RKO (cell line): ENCODE results near the gene ASCC3.
"Not testable (repeated sequence)": the region's sequence is repeated elsewhere in the genome, so short reads cannot be mapped to it uniquely, and the experiment has no call there.

ENCODE experiments used
- DNase-seq: peaks from one replicate; pipeline ENCODE4 v3.0.0-alpha.2; 2016; ENCODE audit warnings: low spot score

The ASCC3 gene

GRCh38 chr6:100658486-100658885 lies 222.6 kb downstream of the ASCC3 start:
- no peak for DNase-seq

- peak; percentile 76 for DNase-seq
Observed at GRCh38 chr6:100657678-100658330, 223.3 kb downstream of the ASCC3 start.

GRCh38 chr6:100641147-100641546 lies 240.0 kb downstream of the ASCC3 start:
- not testable (repeated sequence) for DNase-seq

GRCh38 chr6:100633096-100633777 lies 247.9 kb downstream of the ASCC3 start:
- peak; percentile 77 for DNase-seq

GRCh38 chr6:100630536-100630935 lies 250.6 kb downstream of the ASCC3 start:
- DNase-seq = no peak

- no peak for DNase-seq
Observed at GRCh38 chr6:100627911-100628758, 253.0 kb downstream of the ASCC3 start.

GRCh38 chr6:100626721-100627120 lies 254.4 kb downstream of the ASCC3 start:
- no peak for DNase-seq

- DNase-seq = no peak
Observed at GRCh38 chr6:100622907-100623692, 258.0 kb downstream of the ASCC3 start.

- DNase-seq = peak; percentile 5
Observed at GRCh38 chr6:100620085-100620840, 260.9 kb downstream of the ASCC3 start.

- DNase-seq = no peak
Observed at GRCh38 chr6:100618351-100618671, 262.8 kb downstream of the ASCC3 start.

- no peak for DNase-seq
Observed at GRCh38 chr6:100617633-100618350, 263.3 kb downstream of the ASCC3 start.

- no peak for DNase-seq
Observed at GRCh38 chr6:100614933-100615332, 266.2 kb downstream of the ASCC3 start.

- DNase-seq = no peak
Observed at GRCh38 chr6:100614386-100614785, 266.7 kb downstream of the ASCC3 start.

- DNase-seq = no peak
Observed at GRCh38 chr6:100613656-100614055, 267.5 kb downstream of the ASCC3 start.

- DNase-seq = no peak
Observed at GRCh38 chr6:100612094-100612493, 269.0 kb downstream of the ASCC3 start.

- DNase-seq = no peak
Observed at GRCh38 chr6:100599088-100599770, 281.9 kb downstream of the ASCC3 start.

- no peak for DNase-seq
Observed at GRCh38 chr6:100595456-100595855, 285.7 kb downstream of the ASCC3 start.

- no peak for DNase-seq
Observed at GRCh38 chr6:100593522-100593921, 287.6 kb downstream of the ASCC3 start.

- DNase-seq = no peak
Observed at GRCh38 chr6:100592929-100593328, 288.2 kb downstream of the ASCC3 start.

- DNase-seq = no peak
Observed at GRCh38 chr6:100577425-100577824, 303.7 kb downstream of the ASCC3 start.
